Motor neuron (in vitro differentiated cells): ENCODE data around the gene INPP5F. TPM values are rescaled to one million over a fixed set of nuclear protein-coding genes. Genes with fewer than 3 reads are reported as not detected.
"Not testable (repeated sequence)": the region's sequence is repeated elsewhere in the genome, so short reads cannot be mapped to it uniquely, and the experiment has no call there.

Experiments used
- ATAC-seq, 8 experiments: fragments of 200-7000 bp; cut with Tn5 transposase; replicated peaks in 6 of 8; 2 replicates each; pipeline ENCODE4 v1.8.0; 2021; ENCODE audit warnings: mild to moderate bottlenecking in 8 of 8, moderate library complexity in 8 of 8
- H3K27ac ChIP-seq, 2 donors: fragments of 250-450 bp; sonication (Bioruptor Pico); 2 replicates each; pipeline ENCODE4 v1.9.0; 2021; ENCODE audit warnings: antibody characterized with exemption in 2 of 2, mild to moderate bottlenecking in 2 of 2, moderate library complexity in 1 of 2
- H3K4me1 ChIP-seq, 2 donors: fragments of 250-450 bp; sonication (Bioruptor Pico); replicated peaks in 1 of 2; 2 replicates each; pipeline ENCODE4 v1.6.1; 2021; ENCODE audit warnings: antibody characterized with exemption in 2 of 2, mild to moderate bottlenecking in 2 of 2, moderate library complexity in 1 of 2
- H3K4me3 ChIP-seq, 5 donors: fragments of 250-450 bp; sonication (Bioruptor Pico); 2 replicates each; pipeline ENCODE4 v1.9.0; 2021; ENCODE audit warnings: antibody characterized with exemption in 5 of 5, mild to moderate bottlenecking in 5 of 5, moderate library complexity in 4 of 5
- WGBS, 10 experiments: fragments of 450-650 bp; shearing (Covaris generic); methylation state at CpG; one replicate each; pipeline ENCODE4 v1.0.0; 2022; 5-methylcytosine and 5-hydroxymethylcytosine counted together
- in situ Hi-C, 9 experiments: fragments of 400-800 bp; cut with MboI; loops; one replicate each; pipeline ENCODE4 v1.15.0; 2021; ENCODE audit warnings: low sequenced_read_pairs in 9 of 9, low pct_unique_long_range_greater_than_20kb in 2 of 9; ENCODE audit not compliant: unreplicated experiment in 9 of 9
- total RNA-seq, 8 experiments: library from RNA; unstranded; fragments of 300-600 nt; gene quantifications; 2 replicates each; pipeline versions ENCODE4 v1.2.3 to v1.2.4, GENCODE V29; 2022

INPP5F gene
- total RNA-seq, 8 experiments from 2014 or later = 5.1 to 119 (median 59.5) TPM

- no peak overlapping the region for H3K4me3 ChIP-seq
- ATAC-seq = peak in 3 of 8 experiments; percentile 29 to 57 (median 33)
- no peak overlapping the region for H3K27ac ChIP-seq
- H3K4me1 ChIP-seq = peaks cover 0 to 2% of the 10 kb centered on the region in 2 donors
- WGBS, 10 experiments = 0 to 100% (median 86%) methylated on average over 1 of the region's 1 CpG; no CpG with 5 or more reads in 5 of the 10 experiments
- in situ Hi-C loops = loop anchor here in 6 of 9 experiments (10.0 to 25.0 kb wide), 4 partner anchors 97 to 672 kb away; partner anchors contain the start of genes PRDX3 (in 2 of the 6) and TIAL1 (in 2 of the 6)
These were observed 133.8 kb downstream of the INPP5F start for GRCh38 chr10:119859420-119860258.

- H3K27ac ChIP-seq = no peak overlapping the region
- peak in 3 of 8 experiments; percentile 71 to 93 (median 84) for ATAC-seq
- WGBS, 10 experiments = 14 to 75% (median 52%) methylated on average over 2 to 6 of the region's 7 CpGs; no CpG with 5 or more reads in 1 of the 10 experiments
- H3K4me1 ChIP-seq = peaks cover 0 to 2% of the 10 kb centered on the region in 2 donors
- in situ Hi-C loops = loop anchor here in 5 of 9 experiments (25.0 kb wide), 3 partner anchors 99 to 674 kb away; partner anchors contain the start of genes PRDX3 (in 2 of the 5) and TIAL1 (in 2 of the 5)
- no peak overlapping the region for H3K4me3 ChIP-seq
These were observed 135.2 kb downstream of the INPP5F start for GRCh38 chr10:119860866-119861607.

GRCh38 chr10:119862524-119862923, 136.7 kb downstream of the INPP5F start:
- Histone ChIP-seq H3K4me1 (peaks cover 0 to 2% of the 10 kb centered on the region in 2 donors), H3K27ac (no peak overlapping the region), H3K4me3 (no peak overlapping the region)
- no peak for ATAC-seq
- WGBS, 10 experiments = 82 to 100% (median 100%) methylated on average over 1 of the region's 1 CpG; no CpG with 5 or more reads in 2 of the 10 experiments
- in situ Hi-C loops = loop anchor here in 5 of 9 experiments (25.0 kb wide), 3 partner anchors 100 to 675 kb away; partner anchors contain the start of genes PRDX3 (in 2 of the 5) and TIAL1 (in 2 of the 5)

- in situ Hi-C loops = loop anchor here in 5 of 9 experiments (25.0 kb wide), 3 partner anchors 102 to 677 kb away; partner anchors contain the start of genes PRDX3 (in 2 of the 5) and TIAL1 (in 2 of the 5)
- H3K27ac ChIP-seq = no peak overlapping the region
- no peak overlapping the region for H3K4me3 ChIP-seq
- peaks cover 0 to 2% of the 10 kb centered on the region in 2 donors for H3K4me1 ChIP-seq
- no peak for ATAC-seq
- 42 to 100% (median 93%) methylated on average over 1 to 3 of the region's 4 CpGs; no CpG with 5 or more reads in 1 of the 10 experiments for WGBS, 10 experiments
These were observed 138.2 kb downstream of the INPP5F start for GRCh38 chr10:119863951-119864565.

GRCh38 chr10:119865699-119866240, 139.9 kb downstream of the INPP5F start:
- no peak for ATAC-seq
- Histone ChIP-seq H3K4me1 (peaks cover 3 to 12% of the 10 kb centered on the region in 2 donors), H3K27ac (no peak overlapping the region), H3K4me3 (no peak overlapping the region)
- in situ Hi-C loops = loop anchor here in 5 of 9 experiments (25.0 kb wide), 3 partner anchors 103 to 678 kb away; partner anchors contain the start of genes PRDX3 (in 2 of the 5) and TIAL1 (in 2 of the 5)
- WGBS, 10 experiments = 83 to 100% (median 100%) methylated on average over 1 to 6 of the region's 6 CpGs; no CpG with 5 or more reads in 1 of the 10 experiments

- peaks cover 3 to 18% of the 10 kb centered on the region in 2 donors for H3K4me1 ChIP-seq
- in situ Hi-C loops = loop anchor here in 5 of 9 experiments (25.0 kb wide), 3 partner anchors 105 to 680 kb away; partner anchors contain the start of genes PRDX3 (in 2 of the 5) and TIAL1 (in 2 of the 5)
- H3K27ac ChIP-seq = no peak overlapping the region
- 49 to 100% (median 95%) methylated on average over 2 to 7 of the region's 7 CpGs; no CpG with 5 or more reads in 2 of the 10 experiments for WGBS, 10 experiments
- H3K4me3 ChIP-seq = no peak overlapping the region
- ATAC-seq = no peak
These were observed 141.5 kb downstream of the INPP5F start for GRCh38 chr10:119867317-119867716.

- in situ Hi-C loops = loop anchor here in 5 of 9 experiments (25.0 kb wide), 3 partner anchors 107 to 682 kb away; partner anchors contain the start of genes PRDX3 (in 2 of the 5) and TIAL1 (in 2 of the 5)
- H3K4me3 ChIP-seq, H3K27ac ChIP-seq, ATAC-seq: not testable (repeated sequence)
- H3K4me1 ChIP-seq = peaks cover 11 to 25% of the 10 kb centered on the region in 2 donors
- WGBS, 10 experiments = 33 to 100% (median 81%) methylated on average over 1 to 4 of the region's 4 CpGs
These were observed 143.5 kb downstream of the INPP5F start for GRCh38 chr10:119869398-119869797.

GRCh38 chr10:119871881-119872609, 146.2 kb downstream of the INPP5F start:
- Histone ChIP-seq H3K4me3 (peak overlapping the region; percentile 74 to 89 (median 86)), H3K4me1 (peaks cover 11 to 25% of the 10 kb centered on the region in 2 donors), H3K27ac (peak overlapping the region; percentile 76 to 88)
- 0 to 7% (median 2%) methylated on average over 1 to 9 of the region's 56 CpGs; no CpG with 5 or more reads in 7 of the 10 experiments for WGBS, 10 experiments
- in situ Hi-C loops = loop anchor here in 5 of 9 experiments (25.0 kb wide), 3 partner anchors 110 to 685 kb away; partner anchors contain the start of genes PRDX3 (in 2 of the 5) and TIAL1 (in 2 of the 5)
- peak; percentile 8 to 44 (median 26) for ATAC-seq

GRCh38 chr10:119872610-119872859, 146.7 kb downstream of the INPP5F start, which contains the start of gene MCMBP:
MCMBP (minus strand) TSS chr10:119872843; CDS start chr10:119872584, 259 bp downstream.
- in situ Hi-C loops = loop anchor here in 5 of 9 experiments (25.0 kb wide), 3 partner anchors 110 to 685 kb away; partner anchors contain the start of genes PRDX3 (in 2 of the 5) and TIAL1 (in 2 of the 5)
- peak within 1 kb of the TSS; percentile 74 to 89 (median 86) for H3K4me3 ChIP-seq
- peak in 3 of 8 experiments; percentile 33 to 43 (median 35) for ATAC-seq
- H3K4me1 ChIP-seq = peaks cover 11 to 25% of the 10 kb centered on the region in 2 donors
- WGBS, 10 experiments = no CpG with 5 or more reads among the region's 42 CpGs
- H3K27ac ChIP-seq = peak within 1 kb of the TSS; percentile 76 to 88

- peak; percentile 87 to 95 (median 93) for ATAC-seq
- in situ Hi-C loops = loop anchor here in 5 of 9 experiments (25.0 kb wide), 3 partner anchors 111 to 686 kb away; partner anchors contain the start of genes PRDX3 (in 2 of the 5) and TIAL1 (in 2 of the 5)
- WGBS, 10 experiments = 0 to 51% (median 5%) methylated on average over 1 to 31 of the region's 75 CpGs; no CpG with 5 or more reads in 1 of the 10 experiments
- Histone ChIP-seq H3K27ac (peak overlapping the region; percentile 76 to 88), H3K4me1 (peaks cover 11 to 25% of the 10 kb centered on the region in 2 donors), H3K4me3 (peak overlapping the region; percentile 74 to 89 (median 86))
These were observed 147.2 kb downstream of the INPP5F start for GRCh38 chr10:119872860-119873681.
